DND-41 (cell line): ENCODE results near the gene IRF1.
A peak's percentile ranks its signal among the peaks of the same experiment; 100 is the strongest.

Experiments
- ATAC-seq: fragments of 200-7000 bp; cut with Tn5 transposase; 3 replicates; pipeline ENCODE4 v1.9.1; 2021; ENCODE audit warnings: low read depth; ENCODE audit not compliant: insufficient read depth
- DNase-seq: peaks from one replicate; pipeline ENCODE4 v3.0.0-alpha.2; 2020
- H2AFZ ChIP-seq: 2 replicates; pipeline ENCODE4 v1.6.0; 2012; ENCODE audit warnings: low read depth, low read length
- H3K27ac ChIP-seq: 2 replicates; pipeline ENCODE4 v1.5.1; 2012; ENCODE audit warnings: low read length, inconsistent platforms
- H3K27me3 ChIP-seq: fragments of 200-600 bp; sonication (generic); 2 replicates; pipeline ENCODE4 v1.6.0; 2012; ENCODE audit warnings: low read length, mild to moderate bottlenecking, inconsistent platforms; ENCODE audit not compliant: insufficient read depth, poor library complexity
- H3K36me3 ChIP-seq: 2 replicates; pipeline ENCODE4 v1.5.1; 2012; ENCODE audit warnings: low read length, inconsistent platforms; ENCODE audit not compliant: insufficient read depth
- H3K4me1 ChIP-seq: 2 replicates; pipeline ENCODE4 v1.5.1; 2012; ENCODE audit warnings: mild to moderate bottlenecking, low read length; ENCODE audit not compliant: insufficient read depth
- H3K4me2 ChIP-seq: 2 replicates; pipeline ENCODE4 v1.6.0; 2012; ENCODE audit warnings: mild to moderate bottlenecking, moderate library complexity, low read length, inconsistent platforms; ENCODE audit not compliant: insufficient read depth
- H3K4me3 ChIP-seq, 2 experiments: fragments of 200-600 bp in 1 of 2; shearing (Covaris generic) in 1 of 2; 2 replicates each; pipeline ENCODE4 v1.5.1; 2012 to 2016; ENCODE audit warnings: inconsistent platforms in 2 of 2, low read length in 2 of 2, mild to moderate bottlenecking in 2 of 2, low read depth in 1 of 2, moderate library complexity in 1 of 2
- H3K79me2 ChIP-seq: 2 replicates; pipeline ENCODE4 v1.6.0; 2012; ENCODE audit warnings: low read length, inconsistent platforms; ENCODE audit not compliant: insufficient read depth
- H3K9ac ChIP-seq: 2 replicates; pipeline ENCODE4 v1.6.0; 2012; ENCODE audit warnings: low read depth, mild to moderate bottlenecking, inconsistent platforms, low read length, moderate library complexity
- H3K9me3 ChIP-seq: 2 replicates; pipeline ENCODE4 v1.5.1; 2012; ENCODE audit warnings: low read length, moderate library complexity, mild to moderate bottlenecking, inconsistent platforms; ENCODE audit not compliant: insufficient read depth, severe bottlenecking
- H4K20me1 ChIP-seq: 2 replicates; pipeline ENCODE4 v1.6.0; 2012; ENCODE audit warnings: low read length; ENCODE audit not compliant: insufficient read depth
- CTCF ChIP-seq: IDR thresholded peaks from 2 replicates; pipeline ENCODE4 v1.5.1; 2012; ENCODE audit warnings: borderline replicate concordance, low read length, moderate library complexity, mild to moderate bottlenecking; ENCODE audit not compliant: poor library complexity, severe bottlenecking; ENCODE audit errors: extremely low read depth
- EZH2 ChIP-seq: IDR thresholded peaks from 3 replicates; pipeline ENCODE4 v1.6.1; 2012; ENCODE audit warnings: borderline replicate concordance, low read depth, mild to moderate bottlenecking, moderate library complexity, low read length, inconsistent platforms; ENCODE audit not compliant: severe bottlenecking

IRF1 gene

DNA sequence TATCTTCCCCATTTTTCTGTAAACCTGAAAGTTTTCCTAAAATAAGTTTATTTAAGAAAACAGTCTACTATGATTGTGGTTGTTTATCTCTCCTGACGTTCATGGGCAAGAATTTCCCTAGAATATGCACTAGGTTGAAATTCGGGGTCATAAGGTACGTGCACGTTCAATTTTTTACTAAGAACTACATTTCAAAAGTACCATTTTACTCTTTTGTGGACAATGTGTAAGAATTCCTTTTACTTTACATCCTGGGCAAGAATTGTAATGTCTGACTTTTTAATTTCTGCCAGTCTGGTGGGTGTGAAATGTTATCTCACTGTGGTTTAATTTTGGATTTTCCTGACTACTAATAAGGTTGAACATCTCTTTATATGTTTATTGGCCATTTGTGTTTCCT lies 40.4 kb upstream of the IRF1 start:
- no peaks in the 10 kb centered on the region for H4K20me1 ChIP-seq
- no peak overlapping the region for H3K4me3 ChIP-seq
- no peaks in the 10 kb centered on the region for H3K79me2 ChIP-seq
- H3K9ac ChIP-seq: no peak overlapping the region
- H3K27ac ChIP-seq: no peak overlapping the region
- H3K27me3 ChIP-seq: no peaks in the 10 kb centered on the region
- TF ChIP-seq EZH2: no peak
- TF ChIP-seq CTCF: no peak
- no peak overlapping the region for H2AFZ ChIP-seq
- H3K9me3 ChIP-seq: no peaks in the 10 kb centered on the region
- no peaks in the 10 kb centered on the region for H3K4me1 ChIP-seq
- no peak overlapping the region for H3K4me2 ChIP-seq
- DNase-seq (no peak), ATAC-seq (no peak)
- H3K36me3 ChIP-seq: no peaks in the 10 kb centered on the region

DNA sequence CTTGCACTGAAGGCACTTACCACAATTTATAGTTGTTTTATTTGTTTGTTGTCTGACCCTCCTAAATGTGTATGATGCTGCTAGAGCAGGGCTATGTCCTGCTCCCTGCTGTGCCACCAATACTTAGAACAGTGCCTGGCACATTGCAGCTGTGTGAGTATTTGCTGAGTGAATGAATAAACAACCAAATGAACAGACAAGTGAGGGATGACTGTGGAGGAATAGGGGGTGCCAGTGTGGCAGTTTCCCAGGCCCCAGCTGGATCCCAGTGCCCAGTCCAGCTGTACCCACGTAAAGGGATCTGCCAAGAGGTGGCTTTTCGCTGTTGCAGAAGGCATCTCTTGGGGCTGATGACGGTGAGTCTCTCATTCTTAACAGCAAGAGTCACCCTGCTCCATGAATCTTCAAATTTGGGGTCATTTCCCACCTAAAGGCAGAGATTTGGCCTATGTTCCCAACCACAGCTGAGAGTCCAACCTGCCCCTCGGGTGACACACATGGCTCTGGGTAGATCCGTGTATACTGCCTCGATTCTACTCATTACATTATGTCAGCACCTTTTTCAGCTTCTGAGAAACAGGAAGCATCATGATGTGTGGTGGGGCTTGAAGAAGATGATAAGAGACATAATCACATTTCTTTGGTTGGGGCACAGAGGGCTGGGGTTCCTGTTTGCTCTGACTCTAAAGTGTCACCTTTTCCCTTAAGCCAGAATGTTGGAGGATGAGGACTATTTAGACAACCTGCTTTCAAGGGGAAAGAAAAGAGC lies 38.5 kb upstream of the IRF1 start:
- Histone ChIP-seq H3K36me3 (no peaks in the 10 kb centered on the region), H2AFZ (no peak overlapping the region), H4K20me1 (no peaks in the 10 kb centered on the region), H3K27ac (no peak overlapping the region), H3K9ac (no peak overlapping the region), H3K4me1 (no peaks in the 10 kb centered on the region), H3K9me3 (no peaks in the 10 kb centered on the region), H3K4me2 (no peak overlapping the region), H3K27me3 (no peaks in the 10 kb centered on the region), H3K79me2 (no peaks in the 10 kb centered on the region), H3K4me3 (no peak overlapping the region)
- no peak for DNase-seq
- peak; percentile 47; the same call in 1 of the 3 replicates for ATAC-seq
- TF ChIP-seq EZH2 (no peak), CTCF (no peak)

DNA sequence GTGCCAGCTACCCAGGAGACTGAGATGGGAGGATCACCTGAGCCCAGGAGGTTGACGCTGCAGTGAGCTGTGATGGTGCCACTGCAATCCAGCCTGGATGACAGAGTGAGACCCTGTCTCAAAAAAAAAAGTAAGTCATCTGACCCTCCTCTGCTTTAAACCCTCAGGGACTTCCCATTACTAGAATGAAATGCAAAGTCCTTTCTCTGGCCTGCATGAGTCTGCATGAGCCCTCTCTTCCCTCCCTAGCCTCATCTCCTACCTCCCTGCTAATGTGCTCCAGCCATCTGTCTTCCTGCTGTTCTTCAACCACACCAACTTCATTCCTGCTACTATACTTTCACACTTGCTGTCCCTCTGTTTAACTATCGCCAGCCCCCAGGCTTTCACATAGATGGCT lies 37.4 kb upstream of the IRF1 start:
- Histone ChIP-seq H4K20me1 (no peaks in the 10 kb centered on the region), H3K4me2 (no peak overlapping the region), H2AFZ (no peak overlapping the region), H3K4me3 (no peak overlapping the region), H3K27me3 (no peaks in the 10 kb centered on the region), H3K9me3 (no peaks in the 10 kb centered on the region), H3K36me3 (no peaks in the 10 kb centered on the region), H3K4me1 (no peaks in the 10 kb centered on the region), H3K9ac (no peak overlapping the region), H3K79me2 (no peaks in the 10 kb centered on the region), H3K27ac (no peak overlapping the region)
- TF ChIP-seq CTCF (no peak), EZH2 (no peak)
- ATAC-seq (no peak), DNase-seq (no peak)
